CD14-positive monocyte (primary cell): ENCODE results near the gene NLRP12. TPM values are rescaled to one million over a fixed set of nuclear protein-coding genes. Genes with fewer than 3 reads are reported as not detected.
"Not testable (repeated sequence)": the region's sequence is repeated elsewhere in the genome, so short reads cannot be mapped to it uniquely, and the experiment has no call there.

ENCODE experiments used
- DNase-seq, 3 donors: peaks; one replicate each; pipeline ENCODE4 v3.0.0-alpha.2; 2011 to 2022
- H2AFZ ChIP-seq: 2 replicates; pipeline ENCODE4 v1.6.0; 2012; ENCODE audit warnings: mild to moderate bottlenecking, low read depth, low read length, inconsistent platforms; ENCODE audit not compliant: insufficient read depth, poor library complexity, severe bottlenecking
- H3K27ac ChIP-seq, 2 donors: 1 replicate in 1 of 2; 2 replicates in 1 of 2; pipeline ENCODE4 v1.5.1; 2012 to 2013; ENCODE audit warnings: low read length in 2 of 2, control low read depth in 1 of 2, inconsistent platforms in 1 of 2, low read depth in 1 of 2, mild to moderate bottlenecking in 1 of 2
- H3K27me3 ChIP-seq, 2 donors: one replicate each; pipeline versions ENCODE4 v1.6.0 to v1.6.1; 2011 to 2013; ENCODE audit warnings: low read length in 2 of 2; ENCODE audit not compliant: control insufficient read depth in 2 of 2, insufficient read depth in 2 of 2
- H3K36me3 ChIP-seq, 2 donors: replicated peaks in 1 of 2; 1 replicate in 1 of 2; 2 replicates in 1 of 2; pipeline versions ENCODE4 v1.5.1 to v1.6.1; 2012 to 2013; ENCODE audit warnings: low read length in 2 of 2, control low read depth in 1 of 2, inconsistent platforms in 1 of 2, mild to moderate bottlenecking in 1 of 2; ENCODE audit not compliant: insufficient read depth in 2 of 2, control insufficient read depth in 1 of 2
- H3K4me1 ChIP-seq, 2 donors: 1 replicate in 1 of 2; 2 replicates in 1 of 2; pipeline versions ENCODE4 v1.5.1 to v1.6.1; 2012 to 2013; ENCODE audit warnings: low read length in 2 of 2, control low read depth in 1 of 2, inconsistent platforms in 1 of 2, mild to moderate bottlenecking in 1 of 2, moderate library complexity in 1 of 2; ENCODE audit not compliant: insufficient read depth in 2 of 2, control insufficient read depth in 1 of 2
- H3K4me2 ChIP-seq: replicated peaks from 2 replicates; pipeline ENCODE3; 2012; ENCODE audit warnings: low read length, moderate library complexity, mild to moderate bottlenecking; ENCODE audit not compliant: poor library complexity, severe bottlenecking; ENCODE audit errors: extremely low read depth
- H3K4me3 ChIP-seq, 3 experiments: fragments of 200-600 bp in 1 of 3; sonication (generic) in 1 of 3; replicated peaks in 1 of 3; 1 replicate in 2 of 3; 2 replicates in 1 of 3; pipeline ENCODE4 v1.5.1; 2011 to 2013; ENCODE audit warnings: low read length in 3 of 3, mild to moderate bottlenecking in 3 of 3, control low read depth in 2 of 3, low read depth in 2 of 3, inconsistent platforms in 1 of 3, moderate library complexity in 1 of 3
- H3K79me2 ChIP-seq: 2 replicates; pipeline ENCODE4 v1.6.0; 2012; ENCODE audit warnings: mild to moderate bottlenecking, control low read depth, inconsistent platforms, low read length, moderate library complexity; ENCODE audit not compliant: insufficient read depth
- H3K9ac ChIP-seq: 2 replicates; pipeline ENCODE4 v1.6.0; 2017; ENCODE audit warnings: low read length, mild to moderate bottlenecking; ENCODE audit not compliant: insufficient read depth, poor library complexity, severe bottlenecking
- H3K9me3 ChIP-seq, 2 donors: replicated peaks in 1 of 2; 1 replicate in 1 of 2; 2 replicates in 1 of 2; pipeline versions ENCODE4 v1.5.1 to v1.6.1; 2012 to 2013; ENCODE audit warnings: low read length in 2 of 2, control low read depth in 1 of 2; ENCODE audit not compliant: control insufficient read depth in 1 of 2, insufficient read depth in 1 of 2
- H4K20me1 ChIP-seq: 2 replicates; pipeline ENCODE4 v1.6.0; 2012; ENCODE audit warnings: mild to moderate bottlenecking, low read length, control low read depth, moderate library complexity; ENCODE audit not compliant: insufficient read depth
- H3K27ac Mint-ChIP-seq, 7 donors: one replicate each; pipeline ENCODE4 v1.8.0; 2020; ENCODE audit warnings: mild to moderate bottlenecking in 7 of 7, mixed read lengths in 7 of 7, moderate library complexity in 6 of 7, inconsistent platforms in 2 of 7
- H3K27me3 Mint-ChIP-seq, 3 donors: one replicate each; pipeline ENCODE4 v1.8.0; 2021 to 2022; ENCODE audit warnings: low read depth in 3 of 3, mild to moderate bottlenecking in 3 of 3, mixed read lengths in 3 of 3, moderate library complexity in 3 of 3, inconsistent platforms in 1 of 3
- H3K36me3 Mint-ChIP-seq, 2 donors: one replicate each; pipeline ENCODE4 v1.8.0; 2020; ENCODE audit warnings: mixed read lengths in 2 of 2, inconsistent platforms in 1 of 2, mild to moderate bottlenecking in 1 of 2
- H3K4me1 Mint-ChIP-seq: one replicate; pipeline ENCODE4 v1.8.0; 2020; ENCODE audit warnings: mild to moderate bottlenecking, mixed read lengths
- H3K4me3 Mint-ChIP-seq, 2 donors: one replicate each; pipeline ENCODE4 v1.8.0; 2020; ENCODE audit warnings: mild to moderate bottlenecking in 2 of 2, mixed read lengths in 2 of 2, moderate library complexity in 1 of 2
- H3K9me3 Mint-ChIP-seq, 7 donors: one replicate each; pipeline ENCODE4 v1.8.0; 2020 to 2022; ENCODE audit warnings: mixed read lengths in 7 of 7, mild to moderate bottlenecking in 6 of 7, moderate library complexity in 6 of 7, inconsistent platforms in 2 of 7
- WGBS: methylation state at CpG from one replicate; pipeline ENCODE4 v1.1.5; 2013; ENCODE audit warnings: missing lambda C conversion rate; ENCODE audit not compliant: insufficient coverage; 5-methylcytosine and 5-hydroxymethylcytosine counted together
- intact Hi-C, 2 donors: fragments of 100-400 bp; cut with micrococcal nuclease; formaldehyde crosslinking; loops; one replicate each; pipeline versions ENCODE4 v1.15.0 to v1.15.1; 2023
- polyA plus RNA-seq, 3 donors: library from polyadenylated mRNA; depleted of rRNA in 1 of 3; unstranded in 2 of 3; stranded (reverse) in 1 of 3; fragments of 300-500 nt in 2 of 3; fragments of >200 nt in 1 of 3; fragmentation: Illumina TruSeq in 2 of 3; gene quantifications; 1 replicate in 2 of 3; 2 replicates in 1 of 3; pipeline ENCODE4 v1.2.3, GENCODE V29; 2012 to 2021
- TF ChIP-seq, protein P1 (sequence below): fragments of 200-600 bp; IDR thresholded peaks from one replicate; pipeline ENCODE4 v1.8.0; 2022; ENCODE audit warnings: antibody characterized with exemption, mild to moderate bottlenecking

NLRP12 gene
- polyA plus RNA-seq, 3 donors: 40.5 to 64.9 (median 47.0) TPM

DNA sequence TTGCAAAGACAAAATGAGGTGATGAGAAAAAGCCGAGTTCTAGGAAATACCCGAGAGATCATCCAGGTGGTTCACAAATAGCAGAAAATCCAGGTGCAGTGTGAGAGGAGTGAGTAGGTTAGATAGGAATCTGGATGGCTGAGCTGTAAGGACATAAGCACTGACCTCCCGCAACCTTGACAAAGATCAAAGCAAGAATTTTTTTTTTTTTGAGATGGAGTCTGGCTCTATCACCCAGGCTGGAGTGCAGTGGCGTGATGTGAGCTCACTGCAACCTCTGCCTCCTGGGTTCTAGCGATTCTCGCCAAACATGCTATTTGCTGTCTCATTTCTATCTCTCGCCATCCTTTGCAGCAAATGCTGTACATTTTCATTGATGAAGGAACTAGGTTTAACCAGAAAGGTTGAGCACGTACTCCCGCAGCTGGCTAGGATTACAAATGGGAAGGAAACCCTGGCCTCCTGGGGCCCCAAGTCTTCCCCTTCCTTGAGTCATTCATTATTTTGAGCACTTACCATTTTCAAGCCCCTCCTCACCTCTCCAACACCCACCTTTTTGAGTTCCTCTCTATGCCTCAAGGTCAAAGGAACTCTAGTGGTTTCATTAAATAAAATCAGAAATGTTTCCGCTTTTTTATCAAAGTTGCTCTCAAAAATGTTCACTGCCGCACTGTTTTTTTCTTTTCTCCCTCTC lies 38.8 kb downstream of the NLRP12 start:
- Histone ChIP-seq H3K4me1 (peaks cover 4 to 5% of the 10 kb centered on the region in 2 donors), H2AFZ (no peak overlapping the region), H3K27me3 (peaks cover 0 to 7% of the 10 kb centered on the region in 2 donors), H3K9me3 (no peaks in the 10 kb centered on the region), H3K4me3 (no peak overlapping the region), H3K4me2 (no peak overlapping the region), H3K9ac (no peak overlapping the region), H4K20me1 (peaks cover 4% of the 10 kb centered on the region), H3K36me3 (no peaks in the 10 kb centered on the region), H3K27ac (no peak overlapping the region), H3K79me2 (no peaks in the 10 kb centered on the region)
- Mint-ChIP-seq H3K27me3 (peaks cover 18 to 26% (median 19%) of the 10 kb centered on the region in 3 donors), H3K36me3 (no peaks in the 10 kb centered on the region), H3K27ac (peak overlapping the region in 1 of 7 donors; percentile 18), H3K4me3 (peak overlapping the region in 1 of 2 donors; percentile 75), H3K9me3 (peaks cover 0 to 3% (median 0%) of the 10 kb centered on the region in 7 donors), H3K4me1 (peaks cover 8% of the 10 kb centered on the region)
- DNase-seq: no peak
- TF ChIP-seq, protein P1, sequence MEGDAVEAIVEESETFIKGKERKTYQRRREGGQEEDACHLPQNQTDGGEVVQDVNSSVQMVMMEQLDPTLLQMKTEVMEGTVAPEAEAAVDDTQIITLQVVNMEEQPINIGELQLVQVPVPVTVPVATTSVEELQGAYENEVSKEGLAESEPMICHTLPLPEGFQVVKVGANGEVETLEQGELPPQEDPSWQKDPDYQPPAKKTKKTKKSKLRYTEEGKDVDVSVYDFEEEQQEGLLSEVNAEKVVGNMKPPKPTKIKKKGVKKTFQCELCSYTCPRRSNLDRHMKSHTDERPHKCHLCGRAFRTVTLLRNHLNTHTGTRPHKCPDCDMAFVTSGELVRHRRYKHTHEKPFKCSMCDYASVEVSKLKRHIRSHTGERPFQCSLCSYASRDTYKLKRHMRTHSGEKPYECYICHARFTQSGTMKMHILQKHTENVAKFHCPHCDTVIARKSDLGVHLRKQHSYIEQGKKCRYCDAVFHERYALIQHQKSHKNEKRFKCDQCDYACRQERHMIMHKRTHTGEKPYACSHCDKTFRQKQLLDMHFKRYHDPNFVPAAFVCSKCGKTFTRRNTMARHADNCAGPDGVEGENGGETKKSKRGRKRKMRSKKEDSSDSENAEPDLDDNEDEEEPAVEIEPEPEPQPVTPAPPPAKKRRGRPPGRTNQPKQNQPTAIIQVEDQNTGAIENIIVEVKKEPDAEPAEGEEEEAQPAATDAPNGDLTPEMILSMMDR: no peak
- intact Hi-C loops: no loop called here
- 33% methylated on average over 8 of the region's 11 CpGs for WGBS

DNA sequence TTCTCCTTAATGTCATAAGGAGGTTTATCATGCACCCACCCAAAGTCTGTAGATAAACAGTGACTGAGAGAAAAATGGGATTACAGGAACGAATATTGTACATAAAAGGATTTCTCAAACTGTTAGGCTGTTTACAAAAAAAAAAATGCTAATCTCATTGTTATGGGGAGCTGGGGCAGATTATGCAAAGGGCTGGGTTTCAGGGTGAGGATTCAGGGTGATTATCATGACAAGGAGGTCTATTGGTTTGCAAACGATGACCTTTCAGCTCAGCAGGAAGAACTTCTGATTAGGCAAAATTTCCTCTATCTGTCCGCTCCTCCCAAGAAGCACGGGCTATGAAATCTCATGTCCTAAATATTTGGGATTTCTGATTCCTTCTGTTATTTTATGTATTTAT lies 41.4 kb downstream of the NLRP12 start:
- peaks cover 0 to 1% (median 0%) of the 10 kb centered on the region in 7 donors for H3K9me3 Mint-ChIP-seq
- Histone ChIP-seq H3K9ac (no peak overlapping the region), H3K27me3 (peaks cover 0 to 7% of the 10 kb centered on the region in 2 donors), H3K9me3 (no peaks in the 10 kb centered on the region), H4K20me1 (no peaks in the 10 kb centered on the region), H3K4me3 (no peak overlapping the region), H3K79me2 (no peaks in the 10 kb centered on the region), H3K4me1 (peaks cover 4 to 5% of the 10 kb centered on the region in 2 donors), H3K27ac (no peak overlapping the region), H3K36me3 (no peaks in the 10 kb centered on the region), H3K4me2 (no peak overlapping the region), H2AFZ (no peak overlapping the region)
- H3K4me3 Mint-ChIP-seq: no peak overlapping the region
- intact Hi-C loops: no loop called here
- H3K4me1 Mint-ChIP-seq: peaks cover 8% of the 10 kb centered on the region
- no peak for DNase-seq
- TF ChIP-seq, protein P1: no peak
- 67% methylated on average over 1 of the region's 4 CpGs for WGBS
- no peaks in the 10 kb centered on the region for H3K36me3 Mint-ChIP-seq
- H3K27me3 Mint-ChIP-seq: peaks cover 14 to 23% (median 16%) of the 10 kb centered on the region in 3 donors
- no peak overlapping the region for H3K27ac Mint-ChIP-seq

DNA sequence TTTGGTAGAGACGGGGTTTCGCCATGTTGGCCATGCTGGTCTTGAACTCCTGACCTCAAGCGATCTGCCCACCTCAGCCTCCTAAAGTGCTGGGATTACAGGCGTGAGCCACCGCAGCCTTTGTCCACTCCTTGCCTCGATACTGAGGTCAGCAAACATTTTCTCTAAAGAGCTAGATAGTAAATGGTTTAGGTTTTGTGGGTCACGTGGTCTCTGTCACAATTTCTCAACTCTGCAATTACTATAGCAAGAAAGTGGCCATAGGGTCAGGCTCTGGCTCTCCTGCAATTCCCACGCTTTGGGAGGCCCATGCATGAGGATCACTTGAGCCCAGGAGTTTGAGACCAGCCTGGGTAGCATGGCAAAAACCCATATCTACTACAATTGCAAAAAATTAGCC lies 42.8 kb downstream of the NLRP12 start:
- H3K9ac ChIP-seq, H3K27ac ChIP-seq, H2AFZ ChIP-seq, H3K9me3 ChIP-seq, H3K79me2 ChIP-seq, DNase-seq, H3K4me1 Mint-ChIP-seq, H3K4me3 ChIP-seq, H3K36me3 ChIP-seq, H3K27me3 ChIP-seq, H3K4me1 ChIP-seq, H4K20me1 ChIP-seq, H3K36me3 Mint-ChIP-seq, H3K27ac Mint-ChIP-seq, H3K4me3 Mint-ChIP-seq, intact Hi-C loops, H3K4me2 ChIP-seq, H3K9me3 Mint-ChIP-seq: not testable (repeated sequence)
- 100% methylated on average over 3 of the region's 8 CpGs for WGBS
- H3K27me3 Mint-ChIP-seq: peaks cover 12 to 20% (median 14%) of the 10 kb centered on the region in 3 donors
